OCI-M2 (cell line): ENCODE measurements around the gene EPC2.
"Not testable (repeated sequence)": the region's sequence is repeated elsewhere in the genome, so short reads cannot be mapped to it uniquely, and the experiment has no call there.

Source experiments
- DNase-seq: peaks from one replicate; lab custom pipeline; 2025; ENCODE audit not compliant: unreplicated experiment; lab: John Stamatoyannopoulos, UW

EPC2 gene

GRCh38 chr2:148674063-148675020 is 29.8 kb downstream of the EPC2 start:
- DNase-seq = no peak

GRCh38 chr2:148675708-148676107 is 31.2 kb downstream of the EPC2 start:
- no peak for DNase-seq

GRCh38 chr2:148678302-148679179 is 34.0 kb downstream of the EPC2 start:
- DNase-seq = not testable (repeated sequence)

- no peak for DNase-seq
These were observed 35.9 kb downstream of the EPC2 start for GRCh38 chr2:148680462-148680861.

GRCh38 chr2:148681443-148681842 is 36.9 kb downstream of the EPC2 start:
- DNase-seq = no peak

GRCh38 chr2:148681862-148682261 is 37.3 kb downstream of the EPC2 start:
- DNase-seq = not testable (repeated sequence)

GRCh38 chr2:148684507-148684906 is 40.0 kb downstream of the EPC2 start:
- DNase-seq = no peak

- no peak for DNase-seq
These were observed 43.0 kb downstream of the EPC2 start for GRCh38 chr2:148687543-148687942.

- DNase-seq = not testable (repeated sequence)
These were observed 43.5 kb downstream of the EPC2 start for GRCh38 chr2:148688011-148688410.

GRCh38 chr2:148696985-148697384 is 52.4 kb downstream of the EPC2 start:
- no peak for DNase-seq

GRCh38 chr2:148699830-148700229 is 55.3 kb downstream of the EPC2 start:
- DNase-seq = no peak

GRCh38 chr2:148701039-148701438 is 56.5 kb downstream of the EPC2 start:
- DNase-seq = no peak

- DNase-seq = no peak
These were observed 57.3 kb downstream of the EPC2 start for GRCh38 chr2:148701877-148702276.

GRCh38 chr2:148702475-148702874 is 57.9 kb downstream of the EPC2 start:
- DNase-seq = no peak

GRCh38 chr2:148704247-148704646 is 59.7 kb downstream of the EPC2 start:
- no peak for DNase-seq

GRCh38 chr2:148716378-148716920 is 71.9 kb downstream of the EPC2 start:
- DNase-seq = no peak

GRCh38 chr2:148718039-148718438 is 73.5 kb downstream of the EPC2 start:
- DNase-seq = no peak

GRCh38 chr2:148719195-148719749 is 74.7 kb downstream of the EPC2 start:
- DNase-seq = no peak

- DNase-seq = no peak
These were observed 75.4 kb downstream of the EPC2 start for GRCh38 chr2:148719941-148720436.

GRCh38 chr2:148720501-148721001 is 76.0 kb downstream of the EPC2 start:
- DNase-seq = no peak

- no peak for DNase-seq
These were observed 77.0 kb downstream of the EPC2 start for GRCh38 chr2:148721520-148721931.
